Tibial nerve (tissue), 4 donors: ENCODE data around the gene CIROP. TPM values are rescaled to one million over a fixed set of nuclear protein-coding genes. Genes with fewer than 3 reads are reported as not detected.

Source experiments
- DNase-seq, 2 donors: peaks; one replicate each; pipeline ENCODE4 v3.0.0-alpha.2; 2019; ENCODE audit warnings: low spot score in 2 of 2
- H3K27ac ChIP-seq, 4 donors: fragments of 200-600 bp; sonication (generic) in 3 of 4; one replicate each; pipeline ENCODE4 v1.5.1; 2017 to 2019; ENCODE audit warnings: mild to moderate bottlenecking in 1 of 4
- H3K27me3 ChIP-seq, 2 donors: fragments of 200-600 bp; sonication (generic) in 1 of 2; one replicate each; pipeline versions ENCODE4 v1.5.1 to v1.6.0; 2017 to 2019
- H3K36me3 ChIP-seq, 3 donors: fragments of 200-600 bp; sonication (generic); one replicate each; pipeline ENCODE4 v1.5.1; 2018 to 2019
- H3K4me1 ChIP-seq, 4 donors: fragments of 200-600 bp; sonication (generic) in 3 of 4; one replicate each; pipeline ENCODE4 v1.5.1; 2017 to 2019
- H3K4me3 ChIP-seq, 4 donors: fragments of 200-600 bp; sonication (generic) in 3 of 4; one replicate each; pipeline ENCODE4 v1.5.1; 2017 to 2019; ENCODE audit warnings: mild to moderate bottlenecking in 1 of 4, moderate library complexity in 1 of 4
- H3K9me3 ChIP-seq, 4 donors: fragments of 200-600 bp; sonication (generic) in 3 of 4; one replicate each; pipeline ENCODE4 v1.5.1; 2017 to 2019
- CTCF ChIP-seq, 5 experiments: fragments of 200-600 bp in 3 of 5; fragments of 450-650 bp in 2 of 5; sonication (generic) in 3 of 5; IDR thresholded peaks; one replicate each; pipeline ENCODE4 v1.5.1; 2016 to 2019; ENCODE audit warnings: antibody characterized with exemption in 5 of 5, mild to moderate bottlenecking in 3 of 5, moderate library complexity in 2 of 5
- EP300 ChIP-seq, 2 donors: sonication (generic); formaldehyde crosslinking; IDR thresholded peaks; one replicate each; pipeline ENCODE4 v1.6.1; 2017; ENCODE audit warnings: antibody characterized with exemption in 2 of 2, mild to moderate bottlenecking in 1 of 2
- POLR2A ChIP-seq, 2 donors: fragments of 450-650 bp; IDR thresholded peaks; one replicate each; pipeline ENCODE4 v1.6.1; 2017; ENCODE audit warnings: antibody characterized with exemption in 2 of 2, mild to moderate bottlenecking in 2 of 2, moderate library complexity in 2 of 2
- WGBS, 2 donors: methylation state at CpG; one replicate each; pipeline ENCODE4 v1.1.5; 2018; 5-methylcytosine and 5-hydroxymethylcytosine counted together
- total RNA-seq, 4 donors: library from RNA; depleted of rRNA; stranded (reverse); fragments of >200 nt; gene quantifications; one replicate each; pipeline ENCODE4 v1.1.0, GENCODE V29; 2016

The CIROP gene
- total RNA-seq, 4 donors from 2014 or later: not detected

DNA sequence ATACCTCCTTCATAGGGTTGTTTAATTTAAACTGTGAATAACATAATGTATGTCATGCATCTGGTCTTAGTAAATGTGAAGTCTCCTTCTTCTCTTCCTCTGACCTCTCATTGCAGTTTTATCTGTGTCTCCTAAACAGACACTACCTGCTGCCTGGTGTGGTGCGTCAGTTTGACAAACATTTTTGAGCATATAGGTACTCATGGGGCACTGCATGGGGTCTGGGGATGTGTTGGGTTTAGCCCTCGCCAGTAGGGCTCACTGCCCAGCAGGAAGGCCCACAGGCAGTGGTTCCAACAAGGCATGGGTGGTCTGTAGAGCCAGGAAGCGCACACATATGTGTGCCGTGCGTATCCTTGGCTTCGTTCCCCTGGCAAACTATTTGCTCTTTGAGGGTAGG lies 17.3 kb upstream of the CIROP start:
- no peak for DNase-seq
- TF ChIP-seq POLR2A (IDR thresholded peaks at IDR 0.05) (no peak), CTCF (IDR thresholded peaks at IDR 0.05) (no peak), EP300 (IDR thresholded peaks at IDR 0.05) (no peak)
- no peaks in the 10 kb centered on the region for H3K9me3 ChIP-seq
- H3K27me3 ChIP-seq: peaks cover 0 to 4% of the 10 kb centered on the region in 2 donors
- H3K36me3 ChIP-seq: peaks cover 0 to 5% (median 0%) of the 10 kb centered on the region in 3 donors
- no peak overlapping the region for H3K4me3 ChIP-seq
- no peak overlapping the region for H3K27ac ChIP-seq
- peaks cover 0 to 8% (median 3%) of the 10 kb centered on the region in 4 donors for H3K4me1 ChIP-seq
- 86 to 94% methylated on average over 6 of the region's 6 CpGs for WGBS, 2 donors

DNA sequence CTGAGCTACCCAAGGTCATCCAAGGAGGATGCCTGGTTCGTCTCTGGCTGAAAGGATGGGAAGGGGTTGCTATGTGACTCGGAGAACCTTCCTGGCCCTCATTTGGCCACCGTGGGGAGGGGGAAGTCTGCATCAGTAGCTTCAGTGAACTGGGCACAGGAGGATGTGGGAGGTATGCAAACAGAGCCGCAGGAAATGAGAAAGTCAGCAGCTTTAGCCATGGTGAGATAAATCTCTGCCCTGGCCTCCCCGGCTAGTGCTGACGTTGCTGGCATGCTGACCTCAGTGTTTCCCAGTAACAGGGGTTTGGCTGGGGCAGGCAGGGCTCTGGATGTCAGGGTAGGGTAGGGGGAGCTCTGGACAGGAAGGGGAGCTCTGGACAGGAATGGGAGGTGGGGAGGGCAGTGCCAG lies 16.6 kb upstream of the CIROP start:
- no peaks in the 10 kb centered on the region for H3K36me3 ChIP-seq
- peaks cover 0 to 4% of the 10 kb centered on the region in 2 donors for H3K27me3 ChIP-seq
- peaks cover 0 to 8% (median 3%) of the 10 kb centered on the region in 4 donors for H3K4me1 ChIP-seq
- DNase-seq: no peak
- TF ChIP-seq POLR2A (IDR thresholded peaks at IDR 0.05): no peak
- no peak for TF ChIP-seq CTCF (IDR thresholded peaks at IDR 0.05)
- no peak for TF ChIP-seq EP300 (IDR thresholded peaks at IDR 0.05)
- WGBS, 2 donors: 40 to 48% methylated on average over 6 of the region's 6 CpGs
- no peak overlapping the region for H3K27ac ChIP-seq
- no peaks in the 10 kb centered on the region for H3K9me3 ChIP-seq
- H3K4me3 ChIP-seq: no peak overlapping the region

DNA sequence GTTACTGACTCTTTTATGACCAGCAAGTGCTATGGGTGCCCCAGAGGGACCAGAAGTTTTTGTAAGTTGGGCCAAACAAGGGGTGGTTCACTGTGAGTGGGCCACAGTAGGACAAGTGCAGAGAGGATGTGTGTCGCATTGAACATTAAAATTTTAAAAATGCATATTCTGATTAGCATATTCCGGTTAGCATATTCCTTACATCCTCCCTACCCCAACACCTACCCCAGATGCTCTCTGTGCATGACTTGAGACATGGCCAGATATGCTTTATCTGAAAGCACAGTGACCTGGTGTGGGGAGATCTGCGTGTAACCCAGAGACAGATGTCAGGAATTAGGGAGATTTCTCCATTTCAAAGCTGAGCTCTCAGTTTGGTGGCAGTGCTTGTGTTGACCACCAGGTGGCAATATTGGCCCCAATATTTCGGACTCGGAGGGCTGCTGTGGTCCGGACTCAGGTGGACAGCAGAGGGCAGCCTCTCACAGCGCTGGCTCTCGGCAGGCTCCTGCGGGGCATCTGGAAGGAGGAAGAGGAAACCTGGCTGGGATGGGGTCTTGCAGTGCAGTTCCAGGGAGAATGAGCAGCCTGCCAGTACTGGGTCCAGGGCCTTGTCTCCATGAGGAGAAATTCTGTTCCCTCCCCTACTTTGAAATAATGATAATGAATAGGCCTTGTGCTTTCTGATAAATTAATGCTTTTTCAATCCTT lies 15.9 kb upstream of the CIROP start:
- H3K9me3 ChIP-seq: no peaks in the 10 kb centered on the region
- WGBS, 2 donors: 15 to 19% methylated on average over 9 of the region's 9 CpGs
- H3K36me3 ChIP-seq: no peaks in the 10 kb centered on the region
- DNase-seq: peak; percentile 81 to 90
- peaks cover 0 to 4% of the 10 kb centered on the region in 2 donors for H3K27me3 ChIP-seq
- H3K4me3 ChIP-seq: no peak overlapping the region
- H3K4me1 ChIP-seq: peaks cover 0 to 8% (median 3%) of the 10 kb centered on the region in 4 donors
- no peak overlapping the region for H3K27ac ChIP-seq
- TF ChIP-seq CTCF (IDR thresholded peaks at IDR 0.05) (peak; percentile 99 to 100 (median 100)), EP300 (IDR thresholded peaks at IDR 0.05) (peak; percentile 9 to 59), POLR2A (IDR thresholded peaks at IDR 0.05) (no peak)

- peaks cover 0 to 14% (median 3%) of the 10 kb centered on the region in 4 donors for H3K4me1 ChIP-seq
- no peaks in the 10 kb centered on the region for H3K36me3 ChIP-seq
- no peak overlapping the region for H3K4me3 ChIP-seq
- WGBS, 2 donors: 75 to 76% methylated on average over 16 of the region's 16 CpGs
- H3K9me3 ChIP-seq: no peaks in the 10 kb centered on the region
- no peak for TF ChIP-seq EP300 (IDR thresholded peaks at IDR 0.05)
- no peak for TF ChIP-seq POLR2A (IDR thresholded peaks at IDR 0.05)
- TF ChIP-seq CTCF (IDR thresholded peaks at IDR 0.05): no peak
- peaks cover 0 to 7% of the 10 kb centered on the region in 2 donors for H3K27me3 ChIP-seq
- no peak for DNase-seq
- H3K27ac ChIP-seq: peak overlapping the region in 1 of 4 donors; percentile 1
Measured at GRCh38 chr14:23119363-23120327, 14.9 kb upstream of the CIROP start.
